Choroid plexus epithelial cell (primary cell): ENCODE data around the gene RASSF9.

Experiments
- DNase-seq: peaks from one replicate; pipeline ENCODE4 v3.0.0-alpha.2; 2010; ENCODE audit warnings: low read depth
- H3K4me3 ChIP-seq: 2 replicates; pipeline ENCODE4 v1.5.1; 2011; ENCODE audit warnings: low read depth, mild to moderate bottlenecking, control low read depth, low read length, moderate library complexity
- CTCF ChIP-seq: conservative IDR thresholded peaks from 2 replicates; pipeline ENCODE4 v1.5.1; 2011; ENCODE audit warnings: low read depth, mild to moderate bottlenecking, control low read depth, inconsistent platforms, low read length, moderate library complexity

RASSF9 gene

DNA sequence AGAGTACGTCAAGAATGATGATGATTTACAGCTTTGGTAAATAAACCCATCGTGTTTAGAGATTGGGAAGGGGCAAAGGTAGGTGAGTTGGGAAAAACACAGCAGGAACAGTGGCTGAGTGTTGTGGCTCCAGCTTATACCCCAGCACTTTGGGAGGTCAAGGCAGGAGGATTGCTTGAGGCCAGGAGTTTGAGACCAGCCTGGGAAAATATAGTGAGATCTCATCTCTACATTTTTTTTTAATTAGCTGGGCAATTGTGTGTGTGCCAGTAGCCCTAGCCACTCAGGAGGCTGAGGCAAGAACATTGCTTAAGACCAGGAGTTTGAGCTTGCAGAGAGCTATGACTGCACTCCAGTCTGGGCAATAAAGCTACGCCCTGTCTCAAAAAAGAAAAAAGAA is 77.1 kb downstream of the RASSF9 start:
- no peak for DNase-seq
- H3K4me3 ChIP-seq, result no peak overlapping the region
- no peak for TF ChIP-seq CTCF

- peak; percentile 4 for DNase-seq
- no peak overlapping the region for H3K4me3 ChIP-seq
- TF ChIP-seq CTCF, result peak; percentile 15
Measured at GRCh38 chr12:85755760-85756159, 80.4 kb downstream of the RASSF9 start.
